ENCODE measurements around the gene KIF5C.

GRCh38 chr2:148885988-148886387 is 11.0 kb downstream of the KIF5C start:
- TF ChIP-seq PPARA (CRISPR knock-in tag; IDR thresholded peaks at IDR 0.05; ENCODE audit: borderline replicate concordance) = no peak
- no peak for TF ChIP-seq ZFP3 (CRISPR knock-in tag; IDR thresholded peaks at IDR 0.05)
- TF ChIP-seq SNAI2 (CRISPR knock-in tag; IDR thresholded peaks at IDR 0.05) = no peak

Data from SK-N-SH treated with all-trans-retinoic acid at 6 μM for 48 hours (cell line).